ENCODE results near the gene SIRT3.

Gene SIRT3

GRCh38 chr11:235609-235996 is 539 bp downstream of the SIRT3 start:
- TF ChIP-seq CTCF (IDR thresholded peaks at IDR 0.05; ENCODE audit: insufficient read depth, low read length, poor library complexity, severe bottlenecking) (no peak), EZH2phosphoT487 (conservative IDR thresholded peaks at IDR 0.05; ENCODE audit: low read length) (no peak)
- no peak overlapping the region for H3K27ac ChIP-seq (ENCODE audit: low read depth, low read length)
- peaks cover 4% of the 10 kb centered on the region; the same call in 1 of the 2 replicates for H4K20me1 ChIP-seq (ENCODE audit: low read depth, low read length)
- peaks cover 8% of the 10 kb centered on the region for H3F3A ChIP-seq (ENCODE audit: insufficient read depth)
- no peaks in the 10 kb centered on the region for H3K9me3 ChIP-seq (ENCODE audit: insufficient read depth, low read length)
- no peaks in the 10 kb centered on the region for H3K9me2 ChIP-seq (replicated peaks; ENCODE audit: insufficient read depth, low read length)
- H2AFZ ChIP-seq (ENCODE audit: low read depth, low read length, severe bottlenecking), result peak overlapping the region; percentile 84
- H3K4me3 ChIP-seq (ENCODE audit: insufficient read depth, low read length, poor library complexity, severe bottlenecking), result peak overlapping the region; percentile 66
- no peaks in the 10 kb centered on the region for H3K27me3 ChIP-seq (ENCODE audit: low read length)
- H3K79me2 ChIP-seq (ENCODE audit: insufficient read depth, low read length), result peaks cover 31% of the 10 kb centered on the region
- peak overlapping the region; percentile 95 for H3K9ac ChIP-seq (ENCODE audit: low read length)
- H3K36me3 ChIP-seq (ENCODE audit: low read length), result no peaks in the 10 kb centered on the region
- H3K4me2 ChIP-seq (ENCODE audit: low read depth, low read length, poor library complexity, severe bottlenecking), result peak overlapping the region; percentile 58

- no peak overlapping the region for H3K27ac ChIP-seq (ENCODE audit: low read depth, low read length)
- peaks cover 31% of the 10 kb centered on the region for H3K79me2 ChIP-seq (ENCODE audit: insufficient read depth, low read length)
- H3K9ac ChIP-seq (ENCODE audit: low read length), result peak overlapping the region; percentile 95
Observed at GRCh38 chr11:235180-235579, 962 bp downstream of the SIRT3 start.

GRCh38 chr11:232783-233565 is 3.2 kb downstream of the SIRT3 start:
- TF ChIP-seq CTCF (IDR thresholded peaks at IDR 0.05; ENCODE audit: insufficient read depth, low read length, poor library complexity, severe bottlenecking), result no peak
- TF ChIP-seq EZH2phosphoT487 (conservative IDR thresholded peaks at IDR 0.05; ENCODE audit: low read length), result no peak

More at GRCh38 chr11:235180-235579, 962 bp downstream of the SIRT3 start:
- H4K20me1 ChIP-seq (ENCODE audit: low read depth, low read length), result peaks cover 4% of the 10 kb centered on the region; the same call in 1 of the 2 replicates
- H3K4me2 ChIP-seq (ENCODE audit: low read depth, low read length, poor library complexity, severe bottlenecking), result peak overlapping the region; percentile 58
- H3K9me3 ChIP-seq (ENCODE audit: insufficient read depth, low read length), result no peaks in the 10 kb centered on the region
- peak overlapping the region; percentile 66 for H3K4me3 ChIP-seq (ENCODE audit: insufficient read depth, low read length, poor library complexity, severe bottlenecking)
- no peaks in the 10 kb centered on the region for H3K9me2 ChIP-seq (replicated peaks; ENCODE audit: insufficient read depth, low read length)
- TF ChIP-seq EZH2phosphoT487 (conservative IDR thresholded peaks at IDR 0.05; ENCODE audit: low read length) (no peak), CTCF (IDR thresholded peaks at IDR 0.05; ENCODE audit: insufficient read depth, low read length, poor library complexity, severe bottlenecking) (no peak)
- H3K27me3 ChIP-seq (ENCODE audit: low read length), result no peaks in the 10 kb centered on the region
- H3K36me3 ChIP-seq (ENCODE audit: low read length), result no peaks in the 10 kb centered on the region
- peaks cover 8% of the 10 kb centered on the region for H3F3A ChIP-seq (ENCODE audit: insufficient read depth)
- no peak overlapping the region for H2AFZ ChIP-seq (ENCODE audit: low read depth, low read length, severe bottlenecking)

More at GRCh38 chr11:232783-233565, 3.2 kb downstream of the SIRT3 start:
- no peaks in the 10 kb centered on the region for H3K27me3 ChIP-seq (ENCODE audit: low read length)
- H2AFZ ChIP-seq (ENCODE audit: low read depth, low read length, severe bottlenecking), result no peak overlapping the region
- peaks cover 12% of the 10 kb centered on the region for H3K79me2 ChIP-seq (ENCODE audit: insufficient read depth, low read length)
- no peaks in the 10 kb centered on the region for H3K36me3 ChIP-seq (ENCODE audit: low read length)
- H3K9me3 ChIP-seq (ENCODE audit: insufficient read depth, low read length), result no peaks in the 10 kb centered on the region
- no peak overlapping the region for H3K4me3 ChIP-seq (ENCODE audit: insufficient read depth, low read length, poor library complexity, severe bottlenecking)
- no peak overlapping the region for H3K9ac ChIP-seq (ENCODE audit: low read length)
- H3F3A ChIP-seq (ENCODE audit: insufficient read depth), result peaks cover 3% of the 10 kb centered on the region
- H3K27ac ChIP-seq (ENCODE audit: low read depth, low read length), result no peak overlapping the region
- no peaks in the 10 kb centered on the region for H3K9me2 ChIP-seq (replicated peaks; ENCODE audit: insufficient read depth, low read length)
- no peak overlapping the region for H3K4me2 ChIP-seq (ENCODE audit: low read depth, low read length, poor library complexity, severe bottlenecking)
- peaks cover 4% of the 10 kb centered on the region; the same call in 1 of the 2 replicates for H4K20me1 ChIP-seq (ENCODE audit: low read depth, low read length)

All from SU-DHL-6 (cell line).